Stomach (tissue), 9 donors: ENCODE data around the gene AGAP2. TPM values are rescaled to one million over a fixed set of nuclear protein-coding genes. Genes with fewer than 3 reads are reported as not detected.
A peak's percentile ranks its signal among the peaks of the same experiment; 100 is the strongest.

Experiments used
- DNase-seq, 2 donors: peaks; one replicate each; pipeline versions ENCODE4 v3.0.0 to v3.0.0-alpha.2; 2013 to 2019
- H3K27ac ChIP-seq, 5 donors: fragments of 200-600 bp in 4 of 5; sonication (generic) in 4 of 5; one replicate each; pipeline ENCODE4 v1.5.1; 2013 to 2019; ENCODE audit warnings: mild to moderate bottlenecking in 1 of 5, moderate library complexity in 1 of 5
- H3K27me3 ChIP-seq, 3 donors: fragments of 200-600 bp; sonication (generic); one replicate each; pipeline ENCODE4 v1.5.1; 2017 to 2019; ENCODE audit warnings: mixed run types in 1 of 3
- H3K36me3 ChIP-seq, 4 donors: fragments of 200-600 bp; sonication (generic); 1 replicate in 3 of 4; 2 replicates in 1 of 4; pipeline ENCODE4 v1.5.1; 2016 to 2019
- H3K4me1 ChIP-seq, 4 donors: fragments of 200-600 bp; sonication (generic); one replicate each; pipeline ENCODE4 v1.5.1; 2016 to 2019
- H3K4me3 ChIP-seq, 4 donors: fragments of 200-600 bp; sonication (generic) in 3 of 4; one replicate each; pipeline ENCODE4 v1.5.1; 2016 to 2019; ENCODE audit warnings: mild to moderate bottlenecking in 1 of 4
- H3K9me3 ChIP-seq, 4 donors: fragments of 200-600 bp; sonication (generic); one replicate each; pipeline ENCODE4 v1.5.1; 2016 to 2019
- EP300 ChIP-seq: sonication (generic); formaldehyde crosslinking; IDR thresholded peaks from one replicate; pipeline ENCODE4 v1.6.1; 2017; ENCODE audit warnings: antibody characterized with exemption
- POLR2A ChIP-seq, 4 donors: fragments of 450-650 bp; IDR thresholded peaks; one replicate each; pipeline ENCODE4 v1.6.1; 2016; ENCODE audit warnings: antibody characterized with exemption in 4 of 4, control low read depth in 2 of 4, mild to moderate bottlenecking in 1 of 4, moderate library complexity in 1 of 4
- POLR2AphosphoS5 ChIP-seq, 3 donors: sonication (generic); formaldehyde crosslinking; IDR thresholded peaks; one replicate each; pipeline ENCODE4 v1.6.1; 2016; ENCODE audit warnings: antibody characterized with exemption in 3 of 3
- WGBS, 5 donors: extraction: QIAGEN DNeasy Blood & Tissue Kit in 3 of 5; methylation state at CpG; one replicate each; pipeline versions ENCODE4 v1.1.5 to v1.1.7; 2013 to 2018; 5-methylcytosine and 5-hydroxymethylcytosine counted together
- intact Hi-C: fragments of 100-400 bp; cut with DNase I; formaldehyde crosslinking; loops from one replicate; pipeline ENCODE4 v1.15.1; 2023; ENCODE audit warnings: low total_unique reads
- polyA plus RNA-seq, 3 donors: library from polyadenylated mRNA; stranded (reverse); fragments of 200-250 nt; gene quantifications; one replicate each; pipeline ENCODE4 v1.2.3, GENCODE V29; 2013
- total RNA-seq, 5 donors: library from RNA; depleted of rRNA; stranded (reverse); fragments of >200 nt; gene quantifications; one replicate each; pipeline versions ENCODE4 v1.1.0 to v1.2.3, GENCODE V29; 2014 to 2016
- TF ChIP-seq, protein P1 (sequence below), 7 experiments: fragments of 450-650 bp in 4 of 7; fragments of 200-600 bp in 3 of 7; sonication (generic) in 3 of 7; IDR thresholded peaks; one replicate each; pipeline ENCODE4 v1.5.1; 2016 to 2019; ENCODE audit warnings: antibody characterized with exemption in 7 of 7, control low read depth in 2 of 7, mild to moderate bottlenecking in 1 of 7
- donor health status: healthy with polysubstance abuse.
- donor health status: Bipolar disorder and iron deficiency.
- donor health status: healthy.

The AGAP2 gene
- total and polyA plus RNA-seq, 8 donors, result under 0.01 to 5.7 (median 0.68) TPM; not detected in 1

DNA sequence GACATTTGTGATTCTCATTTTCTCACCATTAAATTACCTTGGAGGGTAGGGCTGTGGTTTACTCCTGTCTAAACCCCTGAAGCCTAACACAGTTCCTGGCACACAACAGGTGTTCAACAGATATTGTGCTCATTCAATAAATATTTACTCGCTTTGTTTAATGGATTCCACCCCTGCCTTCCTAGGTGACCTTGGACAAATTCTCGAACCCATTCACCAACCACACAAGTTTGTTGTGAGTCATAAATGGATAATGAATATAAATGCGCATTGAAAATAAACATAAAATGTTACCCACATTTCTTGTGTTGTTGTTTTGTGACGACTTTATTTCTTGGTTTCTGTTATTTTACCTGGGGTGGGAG is 43.7 kb upstream of the AGAP2 start:
- TF ChIP-seq, protein P1, sequence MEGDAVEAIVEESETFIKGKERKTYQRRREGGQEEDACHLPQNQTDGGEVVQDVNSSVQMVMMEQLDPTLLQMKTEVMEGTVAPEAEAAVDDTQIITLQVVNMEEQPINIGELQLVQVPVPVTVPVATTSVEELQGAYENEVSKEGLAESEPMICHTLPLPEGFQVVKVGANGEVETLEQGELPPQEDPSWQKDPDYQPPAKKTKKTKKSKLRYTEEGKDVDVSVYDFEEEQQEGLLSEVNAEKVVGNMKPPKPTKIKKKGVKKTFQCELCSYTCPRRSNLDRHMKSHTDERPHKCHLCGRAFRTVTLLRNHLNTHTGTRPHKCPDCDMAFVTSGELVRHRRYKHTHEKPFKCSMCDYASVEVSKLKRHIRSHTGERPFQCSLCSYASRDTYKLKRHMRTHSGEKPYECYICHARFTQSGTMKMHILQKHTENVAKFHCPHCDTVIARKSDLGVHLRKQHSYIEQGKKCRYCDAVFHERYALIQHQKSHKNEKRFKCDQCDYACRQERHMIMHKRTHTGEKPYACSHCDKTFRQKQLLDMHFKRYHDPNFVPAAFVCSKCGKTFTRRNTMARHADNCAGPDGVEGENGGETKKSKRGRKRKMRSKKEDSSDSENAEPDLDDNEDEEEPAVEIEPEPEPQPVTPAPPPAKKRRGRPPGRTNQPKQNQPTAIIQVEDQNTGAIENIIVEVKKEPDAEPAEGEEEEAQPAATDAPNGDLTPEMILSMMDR (IDR thresholded peaks at IDR 0.05), result no peak
- TF ChIP-seq POLR2A (IDR thresholded peaks at IDR 0.05) (no peak), POLR2AphosphoS5 (IDR thresholded peaks at IDR 0.05) (no peak), EP300 (no peak)
- 9 to 14% (median 10%) methylated on average over 4 of the region's 4 CpGs for WGBS, 5 donors
- peak in 1 of 2 donors; percentile 28 for DNase-seq
- no peaks in the 10 kb centered on the region for H3K27me3 ChIP-seq
- intact Hi-C loops, result no loop called here
- peaks cover 8 to 32% (median 20%) of the 10 kb centered on the region in 4 donors for H3K4me1 ChIP-seq
- peak overlapping the region in 3 of 5 donors; percentile 77 to 85 (median 85) for H3K27ac ChIP-seq
- no peaks in the 10 kb centered on the region for H3K9me3 ChIP-seq
- peak overlapping the region; percentile 76 to 99 (median 96) for H3K4me3 ChIP-seq
- peaks cover 15 to 35% (median 34%) of the 10 kb centered on the region in 4 donors for H3K36me3 ChIP-seq

DNA sequence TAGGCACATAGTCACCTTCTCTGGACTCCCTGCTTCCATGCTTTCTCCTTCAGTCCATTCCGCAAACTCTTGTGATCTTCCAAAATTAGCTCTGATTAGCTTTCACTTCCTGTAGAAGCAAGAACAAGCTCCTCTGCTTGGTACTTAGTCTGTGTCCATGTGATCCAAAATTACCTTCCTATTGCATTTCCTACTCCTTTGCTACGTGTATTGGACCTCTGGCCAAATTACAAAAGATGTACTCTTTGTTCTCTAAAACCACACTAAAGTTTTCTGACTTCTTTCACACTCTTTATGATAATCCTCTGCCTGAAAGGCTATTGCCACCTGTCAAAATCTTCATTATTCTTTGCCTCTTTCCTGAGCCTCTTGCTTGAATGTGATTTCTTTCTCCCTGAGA is 43.3 kb upstream of the AGAP2 start:
- TF ChIP-seq, protein P1 (IDR thresholded peaks at IDR 0.05), result no peak
- TF ChIP-seq EP300 (no peak), POLR2A (IDR thresholded peaks at IDR 0.05) (no peak), POLR2AphosphoS5 (IDR thresholded peaks at IDR 0.05) (no peak)
- no peak for DNase-seq
- Histone ChIP-seq H3K27ac (peak overlapping the region in 2 of 5 donors; percentile 14 to 77), H3K4me3 (no peak overlapping the region), H3K27me3 (no peaks in the 10 kb centered on the region), H3K36me3 (peaks cover 11 to 31% (median 29%) of the 10 kb centered on the region in 4 donors), H3K4me1 (peaks cover 8 to 32% (median 20%) of the 10 kb centered on the region in 4 donors), H3K9me3 (no peaks in the 10 kb centered on the region)
- 59 to 74% (median 66%) methylated on average over 2 of the region's 2 CpGs for WGBS, 5 donors
- intact Hi-C loops, result no loop called here

DNA sequence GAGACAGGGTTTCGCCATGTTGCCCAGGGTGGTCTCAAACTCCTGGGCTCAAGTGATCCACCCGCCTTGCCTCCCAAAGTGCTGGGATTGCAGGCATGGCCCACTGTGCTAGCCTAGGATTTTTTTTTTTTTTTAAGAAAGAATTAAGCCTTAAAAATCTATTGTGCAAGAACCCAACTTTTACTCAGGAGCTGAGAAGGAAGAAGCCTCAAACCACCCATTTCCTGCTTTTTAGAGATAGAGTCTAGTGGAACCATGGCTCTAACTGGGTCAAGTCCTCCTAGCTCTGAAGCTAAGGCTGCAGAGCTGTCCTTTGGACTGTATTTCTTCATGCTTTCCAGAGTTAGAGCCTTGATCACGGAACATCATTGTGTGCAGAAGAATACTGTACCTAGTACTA is 42.7 kb upstream of the AGAP2 start:
- peaks cover 8 to 32% (median 20%) of the 10 kb centered on the region in 4 donors for H3K4me1 ChIP-seq
- H3K9me3 ChIP-seq, result no peaks in the 10 kb centered on the region
- H3K27ac ChIP-seq, result peak overlapping the region in 2 of 5 donors; percentile 14 to 77
- no peak for DNase-seq
- 84 to 97% (median 91%) methylated on average over 3 of the region's 3 CpGs for WGBS, 5 donors
- no peak overlapping the region for H3K4me3 ChIP-seq
- H3K36me3 ChIP-seq, result peaks cover 6 to 27% (median 24%) of the 10 kb centered on the region in 4 donors
- intact Hi-C loops, result no loop called here
- no peaks in the 10 kb centered on the region for H3K27me3 ChIP-seq
- no peak for TF ChIP-seq EP300
- TF ChIP-seq POLR2AphosphoS5 (IDR thresholded peaks at IDR 0.05), result no peak
- TF ChIP-seq, protein P1 (IDR thresholded peaks at IDR 0.05), result no peak
- no peak for TF ChIP-seq POLR2A (IDR thresholded peaks at IDR 0.05)

DNA sequence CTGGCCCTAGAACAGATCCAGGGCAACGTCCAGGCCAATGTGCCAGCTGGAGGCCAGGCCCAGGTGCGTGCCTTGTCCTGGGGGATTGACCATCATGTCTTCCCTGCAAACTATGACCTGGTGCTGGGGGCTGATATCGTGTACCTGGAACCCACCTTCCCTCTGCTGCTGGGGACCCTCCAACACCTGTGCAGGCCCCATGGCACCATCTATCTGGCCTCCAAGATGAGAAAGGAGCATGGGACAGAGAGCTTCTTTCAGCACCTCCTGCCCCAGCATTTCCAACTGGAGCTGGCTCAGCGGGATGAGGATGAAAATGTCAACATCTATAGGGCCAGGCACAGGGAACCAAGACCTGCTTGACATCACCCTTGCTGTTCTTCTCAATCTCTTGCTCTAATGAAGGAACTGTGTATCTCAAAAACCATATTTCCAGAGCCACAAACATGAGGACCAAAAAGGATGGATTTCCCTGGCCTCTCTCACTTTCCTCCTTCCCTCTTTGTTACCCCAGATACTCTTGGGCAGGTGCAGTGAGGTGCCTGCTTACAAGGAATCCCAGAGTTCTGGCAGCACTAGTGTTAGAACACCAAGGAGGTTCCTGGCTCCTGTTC is 41.8 kb upstream of the AGAP2 start:
- Histone ChIP-seq H3K36me3 (peaks cover 0 to 27% (median 24%) of the 10 kb centered on the region in 4 donors), H3K27ac (peak overlapping the region in 1 of 5 donors; percentile 77), H3K27me3 (no peaks in the 10 kb centered on the region), H3K4me3 (no peak overlapping the region), H3K4me1 (peaks cover 8 to 32% (median 20%) of the 10 kb centered on the region in 4 donors), H3K9me3 (no peaks in the 10 kb centered on the region)
- TF ChIP-seq, protein P1 (IDR thresholded peaks at IDR 0.05), result no peak
- no peak for TF ChIP-seq POLR2A (IDR thresholded peaks at IDR 0.05)
- no peak for TF ChIP-seq POLR2AphosphoS5 (IDR thresholded peaks at IDR 0.05)
- TF ChIP-seq EP300, result no peak
- DNase-seq, result no peak
- 70 to 99% (median 87%) methylated on average over 4 of the region's 4 CpGs for WGBS, 5 donors
- intact Hi-C loops, result no loop called here
